HepG2 (cell line): ENCODE data around the gene JSRP1. TPM values are rescaled to one million over a fixed set of nuclear protein-coding genes. Genes with fewer than 3 reads are reported as not detected.

Experiments
- ATAC-seq: fragments of 200-7000 bp; cut with Tn5 transposase; 3 replicates; pipeline ENCODE4 v1.9.1; 2020; ENCODE audit warnings: mild to moderate bottlenecking, moderate library complexity
- BruUV-seq: library from RNA; stranded (reverse); fragments of 400-500 nt; replicated peaks from 2 replicates; lab custom pipeline; 2021; lab: Mats Ljungman, UMichigan
- CTCF ChIA-PET: fragments of 300-600 bp; formaldehyde crosslinking; extraction: SDS; loops from one replicate; lab custom pipeline; 2021; ENCODE audit warnings: low total read pairs, inconsistent platforms, low intra/inter-chr PET ratio; lab: Yijun Ruan, JAX
- POLR2A ChIA-PET: fragments of 350-600 bp; sonication (Branson Sonifier 250); formaldehyde crosslinking; loops from one replicate; lab custom pipeline; 2020; ENCODE audit warnings: antibody characterized with exemption, inconsistent platforms; lab: Yijun Ruan, JAX
- DNase-seq: peaks from one replicate; pipeline ENCODE4 v3.0.0-alpha.2; 2015; ENCODE audit warnings: low spot score
- FAIRE-seq: peaks from 3 replicates; lab custom pipeline; 2011; peaks lifted over from hg19 to GRCh38; lab: Jason Lieb, UNC
- H2AFZ ChIP-seq: one replicate; pipeline ENCODE4 v1.6.1; 2011; ENCODE audit warnings: low read length, inconsistent platforms
- H3K27ac ChIP-seq: fragments of 300-600 bp; 3 replicates; pipeline ENCODE4 v1.8.0; 2011; ENCODE audit warnings: mixed run types, mild to moderate bottlenecking, mixed read lengths, low read length, inconsistent platforms; ENCODE audit not compliant: insufficient read depth; ENCODE audit errors: extremely low read length
- H3K27me3 ChIP-seq, 2 experiments: fragments of 200-600 bp in 1 of 2; 2 replicates in 1 of 2; 3 replicates in 1 of 2; pipeline versions ENCODE4 v1.6.0 to v1.8.0; 2011; ENCODE audit warnings: low read length in 2 of 2, mild to moderate bottlenecking in 2 of 2, moderate library complexity in 2 of 2, inconsistent platforms in 1 of 2; ENCODE audit not compliant: insufficient read depth in 2 of 2, control insufficient read depth in 1 of 2
- H3K36me3 ChIP-seq, 2 experiments: fragments of 200-600 bp in 1 of 2; replicated peaks in 1 of 2; 2 replicates in 1 of 2; 3 replicates in 1 of 2; pipeline versions ENCODE4 v1.5.1 to v1.8.0; 2011; ENCODE audit warnings: low read length in 2 of 2, inconsistent platforms in 1 of 2; ENCODE audit not compliant: insufficient read depth in 2 of 2, control insufficient read depth in 1 of 2
- H3K4me1 ChIP-seq: 2 replicates; pipeline ENCODE4 v1.5.1; 2012; ENCODE audit warnings: low read length, inconsistent platforms; ENCODE audit not compliant: insufficient read depth
- H3K4me2 ChIP-seq: 2 replicates; pipeline ENCODE4 v1.6.0; 2011; ENCODE audit warnings: low read depth, low read length, inconsistent platforms
- H3K4me3 ChIP-seq, 3 experiments: fragments of 200-600 bp in 1 of 3; sonication (generic), shearing (Covaris generic) in 1 of 3; replicated peaks in 1 of 3; 2 replicates each; pipeline ENCODE4 v1.5.1; 2011 to 2016; ENCODE audit warnings: low read length in 3 of 3, inconsistent platforms in 2 of 3, low read depth in 2 of 3, mild to moderate bottlenecking in 2 of 3, control low read depth in 1 of 3, mixed read lengths in 1 of 3; ENCODE audit not compliant: insufficient read depth in 1 of 3
- H3K79me2 ChIP-seq: one replicate; pipeline ENCODE4 v1.6.1; 2011; ENCODE audit warnings: low read length, inconsistent platforms; ENCODE audit not compliant: insufficient read depth
- H3K9ac ChIP-seq: 2 replicates; pipeline ENCODE4 v1.6.0; 2011; ENCODE audit warnings: mild to moderate bottlenecking, low read depth, low read length, inconsistent platforms; ENCODE audit not compliant: insufficient read depth
- H3K9me3 ChIP-seq: 2 replicates; pipeline ENCODE4 v1.5.1; 2012; ENCODE audit warnings: mild to moderate bottlenecking, low read length
- H4K20me1 ChIP-seq: 2 replicates; pipeline ENCODE4 v1.6.0; 2011; ENCODE audit warnings: inconsistent platforms, mild to moderate bottlenecking, low read length, moderate library complexity; ENCODE audit not compliant: insufficient read depth
- BCLAF1 ChIP-seq: fragments of 450-650 bp; IDR thresholded peaks from 2 replicates; pipeline ENCODE4 v1.6.1; 2017; ENCODE audit warnings: mild to moderate bottlenecking
- CREB3 ChIP-seq: sonication (generic); formaldehyde crosslinking; IDR thresholded peaks from 2 replicates; pipeline ENCODE4 v1.5.0; 2020; ENCODE audit warnings: missing genetic modification reagents
- DZIP1 ChIP-seq: sonication (generic); formaldehyde crosslinking; IDR thresholded peaks from 2 replicates; pipeline ENCODE4 v1.5.0; 2020; ENCODE audit warnings: mild to moderate bottlenecking, missing genetic modification reagents
- E2F5 ChIP-seq: sonication (generic); formaldehyde crosslinking; conservative IDR thresholded peaks from 2 replicates; pipeline ENCODE4 v1.4.0; 2020; ENCODE audit warnings: missing genetic modification reagents
- HDAC1 ChIP-seq: sonication (generic); formaldehyde crosslinking; IDR thresholded peaks from 2 replicates; pipeline ENCODE4 v1.5.1; 2020; ENCODE audit warnings: mild to moderate bottlenecking, missing genetic modification reagents
- HES4 ChIP-seq: sonication (generic); formaldehyde crosslinking; IDR thresholded peaks from 2 replicates; pipeline ENCODE4 v1.9.0; 2021; ENCODE audit warnings: mild to moderate bottlenecking, missing genetic modification reagents, borderline replicate concordance
- IKZF5 ChIP-seq: IDR thresholded peaks from 2 replicates; pipeline ENCODE4 v1.6.1; 2018; ENCODE audit warnings: missing genetic modification reagents, mild to moderate bottlenecking, missing compliant biosample characterization
- RNF2 ChIP-seq: fragments of 450-650 bp; conservative IDR thresholded peaks from 2 replicates; pipeline ENCODE4 v1.6.1; 2016; ENCODE audit warnings: low read depth
- RXRB ChIP-seq: IDR thresholded peaks from 2 replicates; pipeline ENCODE4 v1.6.1; 2016; ENCODE audit warnings: borderline replicate concordance, missing genetic modification reagents, missing compliant biosample characterization
- TIGD3 ChIP-seq: sonication (generic); formaldehyde crosslinking; IDR thresholded peaks from 2 replicates; pipeline ENCODE4 v1.5.1; 2020; ENCODE audit warnings: mild to moderate bottlenecking, missing genetic modification reagents, borderline replicate concordance
- YEATS2 ChIP-seq: sonication (generic); formaldehyde crosslinking; IDR thresholded peaks from 2 replicates; pipeline ENCODE4 v1.4.0; 2020; ENCODE audit warnings: missing genetic modification reagents, borderline replicate concordance
- ZNF614 ChIP-seq: IDR thresholded peaks from 2 replicates; pipeline ENCODE4 v1.6.1; 2018; ENCODE audit warnings: missing biosample characterization, missing genetic modification reagents, inconsistent platforms, borderline replicate concordance
- ZNF761 ChIP-seq: sonication (generic); formaldehyde crosslinking; conservative IDR thresholded peaks from 2 replicates; pipeline ENCODE4 v1.4.0; 2020; ENCODE audit warnings: mild to moderate bottlenecking, missing genetic modification reagents
- WGBS: methylation state at CpG from one replicate; pipeline ENCODE4 v1.1.6; 2017; ENCODE audit warnings: low lambda C conversion rate; 5-methylcytosine and 5-hydroxymethylcytosine counted together
- in situ Hi-C: cut with HindIII; loops from 2 replicates; pipeline ENCODE4 v1.10.0; 2017; ENCODE audit warnings: low pct_unique_long_range_greater_than_20kb; ENCODE audit not compliant: extremely low pct_ligation_motif_present
- intact Hi-C: fragments of 100-400 bp; cut with micrococcal nuclease; formaldehyde crosslinking; loops from one replicate; pipeline ENCODE4 v1.10.0; 2022; ENCODE audit not compliant: unreplicated experiment
- polyA plus RNA-seq, 8 experiments: library from polyadenylated mRNA; depleted of rRNA in 3 of 8; stranded (reverse) in 7 of 8; unstranded in 1 of 8; fragments of >200 nt; fragmentation: Illumina TruSeq in 4 of 8; extraction: Trizol in 4 of 8; gene quantifications; 2 replicates each; pipeline versions ENCODE4 v1.2.1 to v1.2.3, GENCODE V29; 2011 to 2016; ENCODE audit warnings: low read depth in 4 of 8, missing spikeins in 1 of 8, mixed read lengths in 1 of 8; ENCODE audit not compliant: insufficient read depth in 1 of 8
- total RNA-seq, 5 experiments: library from RNA; depleted of rRNA; stranded (reverse); fragments of >200 nt; fragmentation: Illumina TruSeq; extraction: Trizol; gene quantifications; 2 replicates each; pipeline ENCODE4 v1.2.3, GENCODE V29; 2016; ENCODE audit warnings: low read depth in 1 of 5

Gene JSRP1
- total and polyA plus RNA-seq, 2 of the 13 experiments (the other 11 are each of a cell fraction or from before 2014, with no cell fraction given): 0.16 to 0.38 TPM

- Histone ChIP-seq H3K36me3 (peaks cover 29 to 49% of the 10 kb centered on the region in 2 experiments; a peak in 4 of 5 replicates), H3K4me1 (0 out of 2 replicates have a peak, but pooled peaks cover 1% of the 10 kb centered on the region), H3K4me3 (no peak overlapping the region), H3K4me2 (no peak overlapping the region), H3K9me3 (no peaks in the 10 kb centered on the region)
- POLR2A ChIA-PET: no interaction called here
- ATAC-seq (no peak), FAIRE-seq (no peak), DNase-seq (no peak)
- no TSS peak for BruUV-seq
- TF ChIP-seq YEATS2 (no peak), ZNF761 (no peak), E2F5 (CRISPR knock-in tag) (no peak), CREB3 (CRISPR knock-in tag) (no peak), DZIP1 (CRISPR knock-in tag) (no peak), HDAC1 (CRISPR knock-in tag) (no peak), HES4 (no peak), BCLAF1 (no peak), RNF2 (no peak), TIGD3 (no peak), RXRB (CRISPR knock-in tag) (no peak), IKZF5 (CRISPR knock-in tag) (no peak), ZNF614 (CRISPR knock-in tag) (no peak)
- TF ChIP-seq, all 625 proteins: peak for 0
- Histone ChIP-seq H3K27me3 (no peaks in the 10 kb centered on the region), H2AFZ (no peak overlapping the region), H3K79me2 (no peaks in the 10 kb centered on the region), H4K20me1 (no peaks in the 10 kb centered on the region), H3K27ac (no peak overlapping the region), H3K9ac (no peak overlapping the region)
- CTCF ChIA-PET: no interaction called here
- intact Hi-C loops (no loop called here), in situ Hi-C loops (no loop called here)
- 99% methylated on average over 56 of the region's 67 CpGs for WGBS
These were observed 28.6 kb downstream of the JSRP1 start for GRCh38 chr19:2227415-2228156.
